Raji (cell line): Measurements from ENCODE around the gene SIGLEC12.

ENCODE experiments used
- POLR2A ChIP-seq: IDR thresholded peaks from 2 replicates; pipeline ENCODE4 v1.6.1; 2011; ENCODE audit warnings: low read depth, low read length, control low read depth; ENCODE audit not compliant: insufficient read depth

Gene SIGLEC12

GRCh38 chr19:51457351-51458013, 44.1 kb downstream of the SIGLEC12 start:
- TF ChIP-seq POLR2A = no peak

- TF ChIP-seq POLR2A = no peak
These were observed 44.9 kb downstream of the SIGLEC12 start for GRCh38 chr19:51456541-51457290.

- no peak for TF ChIP-seq POLR2A
These were observed 50.8 kb downstream of the SIGLEC12 start for GRCh38 chr19:51450730-51451307.

GRCh38 chr19:51448411-51449016, 53.1 kb downstream of the SIGLEC12 start:
- no peak for TF ChIP-seq POLR2A

- TF ChIP-seq POLR2A = no peak
These were observed 53.6 kb downstream of the SIGLEC12 start for GRCh38 chr19:51448011-51448410.

GRCh38 chr19:51441410-51442390, 59.9 kb downstream of the SIGLEC12 start:
- no peak for TF ChIP-seq POLR2A
